ENCODE measurements around the gene PALM. TPM values are rescaled to one million over a fixed set of nuclear protein-coding genes. Genes with fewer than 3 reads are reported as not detected.

PALM gene
- total RNA-seq, 3 donors from 2014 or later, result 0.26 to 0.61 (median 0.27) TPM

DNA sequence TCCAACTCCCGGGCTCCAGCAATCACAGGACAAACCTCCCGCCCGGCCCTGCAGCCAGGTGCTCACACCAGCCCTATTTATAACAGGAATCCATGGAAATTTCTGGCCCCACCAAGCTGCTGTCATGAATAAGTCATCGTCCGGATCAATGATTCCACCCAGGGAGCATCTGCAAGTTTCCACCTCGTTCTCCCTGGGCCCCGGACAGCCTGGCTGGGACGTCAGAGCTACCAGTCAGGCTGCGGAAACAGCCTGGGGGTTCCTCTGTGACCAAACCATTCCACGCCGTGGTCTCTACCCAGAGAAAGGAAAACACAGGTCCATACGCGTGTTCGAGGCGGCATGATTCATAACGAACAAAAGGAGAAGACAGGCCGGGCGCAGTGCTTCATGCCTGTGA lies 67.8 kb downstream of the PALM start:
- H3K9me3 Mint-ChIP-seq, result no peaks in the 10 kb centered on the region
- H3K4me1 Mint-ChIP-seq (ENCODE audit: low read depth), result no peaks in the 10 kb centered on the region
- H3K36me3 Mint-ChIP-seq (ENCODE audit: insufficient read depth), result no peaks in the 10 kb centered on the region
- DNase-seq (no peak), ATAC-seq (no peak)
- peaks cover 4% of the 10 kb centered on the region for H3K27me3 Mint-ChIP-seq (ENCODE audit: low read depth)
- no peak overlapping the region for H3K4me3 Mint-ChIP-seq

DNA sequence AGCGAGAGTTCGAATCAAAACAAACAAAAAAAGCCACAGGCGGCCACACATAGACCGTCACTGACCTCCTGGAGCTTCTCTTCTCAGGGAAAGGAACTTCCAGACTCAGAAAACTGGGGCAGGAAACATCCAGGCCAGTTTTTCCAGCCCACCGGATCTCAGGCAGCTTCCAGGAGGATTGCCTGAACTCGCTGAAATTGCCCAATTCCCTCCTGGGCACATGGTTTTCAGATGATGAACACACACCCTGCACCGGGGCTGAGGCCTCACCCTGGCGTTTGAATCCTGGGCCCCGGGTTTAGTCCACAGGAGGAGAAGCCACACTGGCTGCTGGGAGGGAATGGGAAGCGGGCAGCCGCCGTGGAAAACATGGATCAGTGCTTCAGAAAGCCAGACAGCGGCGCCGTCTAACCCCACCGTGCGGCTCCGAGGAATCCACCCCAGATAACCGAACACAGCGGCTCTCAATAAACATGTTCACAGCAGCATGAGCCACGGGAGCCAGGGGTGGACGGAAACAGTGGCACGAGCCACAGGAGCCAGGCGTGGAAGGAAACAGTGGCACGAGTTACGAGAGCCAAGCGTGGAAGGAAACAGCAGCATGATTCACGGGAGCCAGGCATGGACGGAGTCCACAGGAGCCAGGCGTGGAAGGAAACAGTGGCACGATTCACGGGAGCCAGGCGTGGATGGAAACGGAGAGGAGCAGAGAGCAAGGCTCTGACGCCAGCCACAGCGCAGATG lies 70.3 kb downstream of the PALM start:
- DNase-seq (no peak), ATAC-seq (no peak)
- no peak overlapping the region for H3K4me3 Mint-ChIP-seq
- H3K4me1 Mint-ChIP-seq (ENCODE audit: low read depth), result no peaks in the 10 kb centered on the region
- H3K36me3 Mint-ChIP-seq (ENCODE audit: insufficient read depth), result no peaks in the 10 kb centered on the region
- peaks cover 2% of the 10 kb centered on the region for H3K27me3 Mint-ChIP-seq (ENCODE audit: low read depth)
- no peaks in the 10 kb centered on the region for H3K9me3 Mint-ChIP-seq

DNA sequence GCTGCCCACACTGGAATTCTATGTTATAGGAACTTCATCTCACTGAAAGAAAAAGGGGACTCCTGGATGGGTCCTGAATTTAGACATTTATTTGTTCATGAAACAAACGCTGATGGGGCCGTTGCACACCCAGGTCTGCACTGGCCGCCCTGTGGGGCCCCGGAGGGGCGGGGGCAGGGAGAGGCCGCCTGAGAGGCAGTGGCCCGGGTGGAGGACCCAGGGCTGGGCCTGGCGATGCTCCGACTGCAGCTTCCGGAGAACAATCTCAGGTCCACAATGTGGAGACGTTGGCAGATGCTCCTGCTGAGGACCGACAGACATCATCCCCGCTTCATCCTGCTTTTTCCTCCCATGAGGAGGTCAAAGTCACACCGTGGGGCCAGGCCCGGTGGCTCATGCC lies 72.2 kb downstream of the PALM start:
- no peaks in the 10 kb centered on the region for H3K9me3 Mint-ChIP-seq
- H3K4me3 Mint-ChIP-seq, result no peak overlapping the region
- DNase-seq (no peak), ATAC-seq (no peak)
- H3K36me3 Mint-ChIP-seq (ENCODE audit: insufficient read depth), result no peaks in the 10 kb centered on the region
- peaks cover 2% of the 10 kb centered on the region for H3K27me3 Mint-ChIP-seq (ENCODE audit: low read depth)
- H3K4me1 Mint-ChIP-seq (ENCODE audit: low read depth), result no peaks in the 10 kb centered on the region

DNA sequence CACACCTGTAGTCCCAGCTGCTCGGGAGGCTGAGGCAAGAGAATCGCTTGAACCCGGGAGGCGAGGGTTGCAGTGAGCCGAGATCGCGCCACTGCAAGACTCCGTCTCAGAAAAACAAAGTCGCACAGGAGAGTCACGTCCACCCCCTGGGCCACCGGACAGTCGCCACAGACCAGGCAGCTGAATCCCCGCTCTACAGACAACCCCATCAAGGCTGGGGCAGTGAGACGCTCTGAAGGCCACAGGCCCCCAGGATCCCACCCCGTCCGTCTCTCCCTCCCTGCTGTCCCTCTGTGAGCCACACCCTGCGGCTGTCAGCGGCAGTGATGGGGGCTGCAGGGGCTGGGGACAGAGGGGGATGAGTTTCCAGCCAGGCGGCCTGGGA lies 73.1 kb downstream of the PALM start:
- no peaks in the 10 kb centered on the region for H3K4me1 Mint-ChIP-seq (ENCODE audit: low read depth)
- H3K4me3 Mint-ChIP-seq, result no peak overlapping the region
- H3K9me3 Mint-ChIP-seq, result no peaks in the 10 kb centered on the region
- H3K36me3 Mint-ChIP-seq (ENCODE audit: insufficient read depth), result no peaks in the 10 kb centered on the region
- peaks cover 2% of the 10 kb centered on the region for H3K27me3 Mint-ChIP-seq (ENCODE audit: low read depth)
- DNase-seq (no peak), ATAC-seq (no peak)

DNA sequence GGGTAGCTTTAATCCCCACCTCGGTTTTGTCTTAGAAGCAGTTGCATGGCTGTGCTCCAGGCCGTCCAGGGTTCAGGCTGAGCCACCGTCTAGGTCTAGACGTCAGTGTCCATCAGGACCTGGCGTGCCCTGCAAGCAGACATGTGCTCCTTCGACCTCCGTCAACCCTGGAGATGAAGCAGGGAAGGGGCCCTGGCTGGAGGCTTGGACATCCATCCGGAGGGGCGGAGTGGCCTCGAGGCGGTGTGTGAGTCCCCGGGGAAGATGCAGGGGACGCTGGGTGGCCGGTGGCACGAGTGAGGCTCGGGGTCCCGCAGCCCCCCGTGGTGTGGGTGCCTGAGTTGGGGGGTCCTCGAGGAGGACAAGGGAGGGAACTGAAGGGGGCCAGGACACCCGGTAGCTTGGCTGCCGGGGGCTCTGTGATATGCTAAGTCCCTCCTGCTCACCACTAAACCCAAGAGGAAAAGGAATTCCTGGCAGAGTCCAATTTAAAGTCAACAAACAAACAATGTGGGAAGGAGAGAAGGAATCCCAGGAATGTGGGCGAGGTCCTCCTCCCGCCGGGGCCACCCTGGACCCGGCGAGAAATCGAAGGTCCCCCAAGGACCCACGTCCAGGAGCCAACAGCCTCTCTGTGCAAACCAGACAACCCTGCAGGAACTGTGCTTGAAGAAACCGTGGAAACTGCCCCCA lies 73.6 kb downstream of the PALM start:
- Mint-ChIP-seq H3K27me3 (ENCODE audit: low read depth) (peaks cover 2% of the 10 kb centered on the region), H3K36me3 (ENCODE audit: insufficient read depth) (no peaks in the 10 kb centered on the region), H3K9me3 (no peaks in the 10 kb centered on the region), H3K4me3 (no peak overlapping the region), H3K4me1 (ENCODE audit: low read depth) (no peaks in the 10 kb centered on the region)
- ATAC-seq (no peak), DNase-seq (no peak)

DNA sequence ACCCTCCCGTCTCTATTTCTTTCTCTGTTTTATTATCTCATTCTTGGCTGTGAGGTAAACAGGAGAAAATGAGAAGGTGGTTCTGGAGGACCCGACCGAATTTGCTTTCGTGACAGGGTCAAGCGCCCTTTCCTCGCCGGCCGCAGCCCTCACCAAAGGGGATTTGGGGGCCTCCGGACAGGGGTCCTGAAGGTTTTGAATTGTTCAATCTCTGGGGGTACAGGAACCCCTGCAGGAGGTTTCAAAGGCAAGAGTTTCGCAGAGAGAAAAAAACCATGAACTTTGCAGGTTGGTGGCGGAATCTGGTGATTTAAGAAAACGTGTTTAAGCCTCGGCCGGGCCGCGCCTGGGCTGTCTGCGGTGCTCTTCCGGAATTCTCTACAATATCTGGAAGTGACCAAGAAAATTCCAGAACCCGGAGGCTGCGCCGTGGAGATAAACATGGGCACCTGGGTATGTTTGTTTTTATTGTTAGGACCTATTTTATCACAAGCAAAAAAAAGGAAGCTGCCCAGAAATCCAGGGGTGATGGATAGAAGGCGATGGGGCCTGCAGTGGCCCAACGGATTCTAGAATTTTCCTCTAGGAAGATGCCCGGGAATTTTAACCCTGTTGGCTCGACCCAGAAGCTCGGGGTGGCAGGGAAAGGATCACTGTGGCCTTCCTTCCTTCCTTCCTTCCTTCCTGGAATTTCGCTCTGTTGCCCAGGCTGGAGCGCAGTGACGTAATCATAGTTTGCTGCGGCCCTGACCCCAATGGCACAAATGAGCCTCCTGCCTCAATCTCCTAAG lies 74.3 kb downstream of the PALM start:
- no peak overlapping the region for H3K4me3 Mint-ChIP-seq
- no peaks in the 10 kb centered on the region for H3K9me3 Mint-ChIP-seq
- ATAC-seq (no peak), DNase-seq (no peak)
- H3K4me1 Mint-ChIP-seq (ENCODE audit: low read depth), result no peaks in the 10 kb centered on the region
- no peaks in the 10 kb centered on the region for H3K36me3 Mint-ChIP-seq (ENCODE audit: insufficient read depth)
- peaks cover 2% of the 10 kb centered on the region for H3K27me3 Mint-ChIP-seq (ENCODE audit: low read depth)

DNA sequence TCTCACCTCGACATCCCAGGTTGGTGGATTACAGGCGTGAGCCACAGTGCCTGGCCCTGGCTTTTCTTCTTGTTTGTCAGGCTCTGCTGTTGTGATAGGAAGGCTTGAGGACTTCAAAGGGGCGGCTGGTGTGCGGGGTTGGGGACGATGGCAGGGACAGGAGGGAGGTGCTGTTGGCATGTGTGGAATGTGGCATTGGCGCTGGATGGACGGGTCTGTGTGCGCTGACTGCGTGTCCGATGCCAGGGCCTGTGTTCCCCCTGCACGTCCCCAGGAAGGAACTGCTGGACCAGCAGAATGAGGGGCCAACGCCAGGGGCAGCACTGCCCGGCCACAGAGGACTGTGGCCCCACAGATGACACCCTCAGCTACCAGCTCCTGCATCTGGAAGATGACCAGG lies 75.8 kb downstream of the PALM start:
- Mint-ChIP-seq H3K27me3 (ENCODE audit: low read depth) (peaks cover 3% of the 10 kb centered on the region), H3K9me3 (no peaks in the 10 kb centered on the region), H3K36me3 (ENCODE audit: insufficient read depth) (no peaks in the 10 kb centered on the region), H3K4me1 (ENCODE audit: low read depth) (no peaks in the 10 kb centered on the region), H3K4me3 (no peak overlapping the region)
- no peak for ATAC-seq
- no peak for DNase-seq

DNA sequence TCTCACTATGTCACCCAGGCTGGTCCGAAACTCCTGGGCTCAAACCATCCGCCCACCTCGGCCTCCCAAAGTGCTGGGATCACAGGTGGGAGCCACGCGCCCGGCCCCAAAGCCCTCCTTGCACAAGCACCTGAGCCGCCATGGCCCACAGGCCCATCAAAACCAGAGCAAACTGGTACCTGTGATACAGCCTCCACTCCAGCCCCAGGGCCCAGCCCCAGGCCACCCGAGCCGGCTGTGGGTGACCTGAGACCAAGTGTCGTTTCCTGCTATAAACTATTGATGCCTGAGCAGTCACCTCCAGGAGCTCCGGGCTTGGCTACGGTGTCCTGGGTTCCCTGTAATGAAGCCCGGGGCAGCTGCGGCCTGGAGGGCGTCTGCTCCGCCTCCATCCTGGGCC lies 78.8 kb downstream of the PALM start:
- no peaks in the 10 kb centered on the region for H3K4me1 Mint-ChIP-seq (ENCODE audit: low read depth)
- DNase-seq (no peak), ATAC-seq (no peak)
- peaks cover 3% of the 10 kb centered on the region for H3K27me3 Mint-ChIP-seq (ENCODE audit: low read depth)
- H3K36me3 Mint-ChIP-seq (ENCODE audit: insufficient read depth), result no peaks in the 10 kb centered on the region
- no peak overlapping the region for H3K4me3 Mint-ChIP-seq
- no peaks in the 10 kb centered on the region for H3K9me3 Mint-ChIP-seq

DNA sequence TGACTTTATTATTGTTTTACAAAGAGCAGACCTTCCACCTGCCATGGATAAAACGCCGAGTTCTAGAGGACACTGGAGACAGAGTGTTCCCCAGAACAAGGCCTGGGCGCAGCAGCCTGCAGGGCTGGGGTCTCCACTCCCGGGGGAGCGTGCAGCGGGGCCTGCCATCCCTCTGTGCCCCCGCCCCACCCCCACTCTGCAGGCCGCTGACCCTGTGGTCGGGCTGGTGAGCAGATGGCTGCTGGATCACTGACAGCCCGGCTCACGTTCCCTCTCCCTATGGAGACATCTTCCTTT lies 79.9 kb downstream of the PALM start:
- Mint-ChIP-seq H3K4me3 (no peak overlapping the region), H3K9me3 (no peaks in the 10 kb centered on the region), H3K4me1 (ENCODE audit: low read depth) (no peaks in the 10 kb centered on the region), H3K27me3 (ENCODE audit: low read depth) (peaks cover 3% of the 10 kb centered on the region), H3K36me3 (ENCODE audit: insufficient read depth) (no peaks in the 10 kb centered on the region)
- no peak for ATAC-seq
- DNase-seq, result no peak

DNA sequence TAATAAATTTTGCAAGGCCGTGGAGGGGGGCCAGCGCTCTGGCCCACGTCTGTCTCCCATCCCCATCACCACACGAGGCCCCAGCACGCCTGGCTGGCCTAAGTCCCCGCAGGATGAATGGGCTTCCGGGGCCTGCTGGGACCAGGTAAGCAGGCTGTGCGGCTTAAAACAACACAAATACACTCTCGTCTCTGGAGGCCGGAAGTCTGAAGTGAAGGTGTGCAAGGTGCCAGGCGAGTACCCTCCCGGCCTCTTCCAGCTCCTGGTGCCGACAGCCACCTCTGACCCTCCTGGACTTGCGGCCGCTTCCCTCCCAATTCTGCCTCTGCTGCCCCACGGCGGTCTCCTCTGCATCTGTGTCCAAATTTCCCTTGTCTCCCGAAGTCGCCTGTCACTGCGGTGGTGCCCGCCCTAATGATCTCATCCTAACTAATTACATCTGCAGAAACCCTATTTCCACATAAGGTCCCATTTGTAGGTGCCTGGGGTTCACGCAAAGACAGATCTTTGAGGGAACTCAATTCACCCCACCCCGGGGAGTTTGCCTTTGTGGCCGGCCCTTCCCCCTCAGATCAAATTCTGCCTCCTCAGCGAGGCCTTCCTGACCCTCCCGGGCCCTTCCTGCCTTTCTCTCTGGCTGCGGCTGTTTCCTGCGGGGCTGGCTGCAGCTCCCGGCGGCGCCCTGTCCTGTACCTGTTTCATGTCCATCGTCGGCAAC lies 80.4 kb downstream of the PALM start:
- Mint-ChIP-seq H3K4me3 (no peak overlapping the region), H3K36me3 (ENCODE audit: insufficient read depth) (no peaks in the 10 kb centered on the region), H3K4me1 (ENCODE audit: low read depth) (no peaks in the 10 kb centered on the region), H3K9me3 (no peaks in the 10 kb centered on the region), H3K27me3 (ENCODE audit: low read depth) (peaks cover 3% of the 10 kb centered on the region)
- ATAC-seq (no peak), DNase-seq (no peak)

DNA sequence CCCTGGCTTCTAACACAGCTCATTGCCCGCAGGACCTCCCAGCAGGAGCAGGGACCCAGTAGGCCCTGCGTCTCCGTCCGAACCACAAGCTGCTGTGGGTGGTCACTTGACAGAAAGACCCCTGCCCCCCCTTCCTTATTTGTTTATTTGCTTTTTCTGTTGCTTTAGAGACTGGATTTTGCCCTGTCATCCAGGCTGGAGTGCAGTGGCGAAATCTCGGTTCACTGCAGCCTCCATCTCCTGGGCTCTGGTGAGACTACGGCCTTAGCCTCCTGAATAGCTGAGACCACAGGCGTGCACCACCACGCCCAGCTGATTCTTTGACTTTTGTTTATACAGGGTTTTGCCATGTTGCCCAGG lies 80.9 kb downstream of the PALM start:
- DNase-seq, result no peak
- peaks cover 3% of the 10 kb centered on the region for H3K27me3 Mint-ChIP-seq (ENCODE audit: low read depth)
- H3K9me3 Mint-ChIP-seq, result no peaks in the 10 kb centered on the region
- no peaks in the 10 kb centered on the region for H3K4me1 Mint-ChIP-seq (ENCODE audit: low read depth)
- no peak for ATAC-seq
- no peaks in the 10 kb centered on the region for H3K36me3 Mint-ChIP-seq (ENCODE audit: insufficient read depth)
- H3K4me3 Mint-ChIP-seq, result no peak overlapping the region

DNA sequence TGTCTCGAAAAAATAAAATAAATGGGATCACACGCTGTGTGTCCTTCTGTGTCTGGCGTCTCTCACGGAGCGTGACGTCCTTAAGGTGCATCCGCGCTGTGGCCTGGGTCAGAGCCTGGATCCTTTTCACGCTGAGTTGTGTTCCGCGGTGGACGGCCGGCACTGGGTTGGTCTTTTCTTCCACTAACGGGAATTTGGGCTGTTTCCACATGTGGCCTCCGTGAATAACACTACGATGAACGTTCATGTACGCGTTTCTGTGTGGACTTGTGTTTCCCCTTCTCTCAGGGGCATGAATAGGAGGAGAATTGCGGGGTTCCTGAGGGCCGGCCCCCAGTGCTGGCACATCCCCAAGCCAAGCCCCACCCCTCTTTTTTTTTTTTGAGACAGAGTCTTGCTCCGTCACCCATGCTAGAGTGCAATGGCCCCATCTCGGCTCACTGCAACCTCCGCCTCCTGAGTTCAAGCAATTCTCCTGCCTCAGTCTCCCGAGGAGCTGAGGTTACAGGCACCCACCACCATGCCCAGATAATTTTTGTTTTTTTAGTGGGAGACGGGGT lies 82.4 kb downstream of the PALM start:
- H3K4me1 Mint-ChIP-seq (ENCODE audit: low read depth), result no peaks in the 10 kb centered on the region
- ATAC-seq (no peak), DNase-seq (no peak)
- H3K9me3 Mint-ChIP-seq, result no peaks in the 10 kb centered on the region
- peaks cover 3% of the 10 kb centered on the region for H3K27me3 Mint-ChIP-seq (ENCODE audit: low read depth)
- no peaks in the 10 kb centered on the region for H3K36me3 Mint-ChIP-seq (ENCODE audit: insufficient read depth)
- no peak overlapping the region for H3K4me3 Mint-ChIP-seq

DNA sequence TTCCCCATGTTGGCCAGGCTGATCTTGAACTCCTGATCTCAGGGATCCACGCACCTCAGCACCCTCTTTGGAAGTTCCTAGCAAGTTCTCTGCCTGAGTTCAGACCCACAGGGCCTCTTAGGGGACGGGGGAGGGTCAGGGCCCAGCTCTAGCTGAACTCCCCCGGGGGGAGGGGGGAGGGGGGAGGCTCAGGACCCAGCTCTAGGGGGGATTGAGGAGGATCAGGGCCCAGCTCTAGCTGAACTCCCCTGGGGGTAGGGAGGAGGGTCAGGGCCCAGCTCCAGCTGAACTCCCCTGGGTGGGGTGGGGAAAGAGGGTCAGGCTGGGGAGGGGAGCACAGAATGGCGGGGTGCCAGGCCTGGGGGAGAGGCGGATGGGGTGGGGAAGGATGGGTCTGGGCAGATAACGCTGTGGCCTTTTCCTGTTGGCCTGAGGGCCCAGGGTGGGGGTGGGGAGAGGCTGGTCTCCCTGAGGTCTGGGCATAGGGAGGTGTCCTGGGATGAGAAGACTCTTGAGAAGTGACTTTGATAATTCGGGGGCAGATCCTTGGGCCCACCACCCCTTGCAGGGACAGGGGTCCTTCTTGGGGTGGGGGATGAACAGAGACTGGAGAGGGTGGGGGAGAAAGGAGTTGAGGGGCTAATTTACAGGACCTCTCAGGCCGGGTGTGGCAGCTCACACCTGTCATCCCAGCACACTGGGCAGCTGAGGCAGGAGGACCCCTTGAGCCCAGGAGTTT lies 83.0 kb downstream of the PALM start:
- ATAC-seq (no peak), DNase-seq (no peak)
- Mint-ChIP-seq H3K4me3 (no peak overlapping the region), H3K9me3 (no peaks in the 10 kb centered on the region), H3K36me3 (ENCODE audit: insufficient read depth) (no peaks in the 10 kb centered on the region), H3K27me3 (ENCODE audit: low read depth) (peaks cover 3% of the 10 kb centered on the region), H3K4me1 (ENCODE audit: low read depth) (peaks cover 2% of the 10 kb centered on the region)
